MM.1S (cell line): ENCODE results near the gene PANX3.
A peak's percentile ranks its signal among the peaks of the same experiment; 100 is the strongest.

Source experiments
- DNase-seq: peaks from one replicate; pipeline ENCODE4 v3.0.0-alpha.2; 2015
- H2AFZ ChIP-seq: fragments of 300-600 bp; sonication (generic); 2 replicates; pipeline ENCODE4 v1.6.0; 2016; ENCODE audit warnings: antibody characterized with exemption, low read length
- H3F3A ChIP-seq: fragments of 300-600 bp; sonication (generic); 2 replicates; pipeline ENCODE4 v1.6.1; 2016; ENCODE audit warnings: mild to moderate bottlenecking, antibody characterized with exemption, low read length, moderate library complexity, mixed read lengths; ENCODE audit not compliant: insufficient read depth
- H3K27ac ChIP-seq: fragments of 300-600 bp; sonication (generic); 2 replicates; pipeline ENCODE4 v1.5.1; 2016; ENCODE audit warnings: mild to moderate bottlenecking, low read length
- H3K27me3 ChIP-seq: fragments of 300-600 bp; sonication (generic); replicated peaks from 2 replicates; pipeline ENCODE4 v1.6.0; 2016; ENCODE audit warnings: low read length; ENCODE audit not compliant: insufficient read depth
- H3K36me3 ChIP-seq: fragments of 300-600 bp; sonication (generic); replicated peaks from 2 replicates; pipeline ENCODE4 v1.6.1; 2016; ENCODE audit warnings: mild to moderate bottlenecking, low read length, mixed read lengths; ENCODE audit not compliant: insufficient read depth
- H3K4me1 ChIP-seq: fragments of 300-600 bp; sonication (generic); 2 replicates; pipeline ENCODE4 v1.6.1; 2016; ENCODE audit warnings: low read length, mixed read lengths
- H3K4me2 ChIP-seq: fragments of 300-600 bp; sonication (generic); 2 replicates; pipeline ENCODE4 v1.6.0; 2016; ENCODE audit warnings: low read depth, low read length
- H3K4me3 ChIP-seq: fragments of 300-600 bp; sonication (generic); 2 replicates; pipeline ENCODE4 v1.5.1; 2016; ENCODE audit warnings: low read length, mixed read lengths
- H3K79me2 ChIP-seq: fragments of 300-600 bp; sonication (generic); 2 replicates; pipeline ENCODE4 v1.6.1; 2016; ENCODE audit warnings: mixed run types, low read length, mixed read lengths
- H3K9ac ChIP-seq: fragments of 300-600 bp; sonication (generic); 2 replicates; pipeline ENCODE4 v1.6.1; 2016; ENCODE audit warnings: low read length, mixed read lengths
- H3K9me2 ChIP-seq: fragments of 300-600 bp; sonication (generic); replicated peaks from 2 replicates; pipeline ENCODE4 v1.6.1; 2016; ENCODE audit warnings: mild to moderate bottlenecking, low read length, mixed read lengths; ENCODE audit not compliant: insufficient read depth
- H3K9me3 ChIP-seq: fragments of 300-600 bp; sonication (generic); replicated peaks from 2 replicates; pipeline ENCODE4 v1.6.1; 2016; ENCODE audit warnings: mild to moderate bottlenecking, low read length, mixed read lengths; ENCODE audit not compliant: insufficient read depth
- H4K20me1 ChIP-seq: fragments of 300-600 bp; sonication (generic); 2 replicates; pipeline ENCODE4 v1.6.1; 2016; ENCODE audit warnings: mild to moderate bottlenecking, low read length, moderate library complexity, mixed read lengths; ENCODE audit not compliant: insufficient read depth
- EZH2 ChIP-seq: fragments of 300-600 bp; sonication (generic); optimal IDR thresholded peaks from 2 replicates; pipeline ENCODE3; 2017; ENCODE audit warnings: low read depth, mild to moderate bottlenecking, antibody characterized with exemption, low read length, mixed read lengths
- EZH2phosphoT487 ChIP-seq: fragments of 300-600 bp; sonication (generic); IDR thresholded peaks from 2 replicates; pipeline ENCODE4 v1.6.1; 2018; ENCODE audit warnings: antibody characterized with exemption, low read length
- TF ChIP-seq, protein P1 (sequence below): fragments of 300-600 bp; sonication (generic); IDR thresholded peaks from 2 replicates; pipeline ENCODE4 v1.5.1; 2016; ENCODE audit warnings: antibody characterized with exemption, low read length, mixed read lengths

Gene PANX3

DNA sequence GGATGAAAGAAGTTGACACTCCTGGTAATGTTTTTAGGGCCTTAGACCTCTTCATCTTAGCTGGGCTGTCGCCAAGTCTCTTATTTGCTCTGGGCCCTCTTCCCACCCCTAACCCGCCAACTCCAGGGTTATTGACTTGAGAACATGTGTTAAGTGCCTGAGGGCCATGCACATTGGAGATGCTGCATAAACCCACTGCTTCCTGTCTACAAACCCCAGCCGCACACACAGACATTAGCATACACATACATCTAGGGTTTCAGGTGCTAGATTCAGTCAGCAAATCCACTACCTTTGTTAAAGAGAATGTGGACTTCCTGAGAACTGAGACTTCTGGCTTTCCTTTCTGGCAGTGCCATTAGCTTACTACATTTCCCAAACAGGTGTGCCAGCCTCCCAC, 817 bp downstream of the PANX3 start:
- H3K4me3 ChIP-seq = no peak overlapping the region
- H2AFZ ChIP-seq = no peak overlapping the region
- peak overlapping the region; percentile 18; the same call in 1 of the 2 replicates for H3K4me2 ChIP-seq
- H4K20me1 ChIP-seq = no peaks in the 10 kb centered on the region
- H3K9ac ChIP-seq = no peak overlapping the region
- H3K79me2 ChIP-seq = no peaks in the 10 kb centered on the region
- TF ChIP-seq EZH2phosphoT487 = no peak
- TF ChIP-seq, protein P1, sequence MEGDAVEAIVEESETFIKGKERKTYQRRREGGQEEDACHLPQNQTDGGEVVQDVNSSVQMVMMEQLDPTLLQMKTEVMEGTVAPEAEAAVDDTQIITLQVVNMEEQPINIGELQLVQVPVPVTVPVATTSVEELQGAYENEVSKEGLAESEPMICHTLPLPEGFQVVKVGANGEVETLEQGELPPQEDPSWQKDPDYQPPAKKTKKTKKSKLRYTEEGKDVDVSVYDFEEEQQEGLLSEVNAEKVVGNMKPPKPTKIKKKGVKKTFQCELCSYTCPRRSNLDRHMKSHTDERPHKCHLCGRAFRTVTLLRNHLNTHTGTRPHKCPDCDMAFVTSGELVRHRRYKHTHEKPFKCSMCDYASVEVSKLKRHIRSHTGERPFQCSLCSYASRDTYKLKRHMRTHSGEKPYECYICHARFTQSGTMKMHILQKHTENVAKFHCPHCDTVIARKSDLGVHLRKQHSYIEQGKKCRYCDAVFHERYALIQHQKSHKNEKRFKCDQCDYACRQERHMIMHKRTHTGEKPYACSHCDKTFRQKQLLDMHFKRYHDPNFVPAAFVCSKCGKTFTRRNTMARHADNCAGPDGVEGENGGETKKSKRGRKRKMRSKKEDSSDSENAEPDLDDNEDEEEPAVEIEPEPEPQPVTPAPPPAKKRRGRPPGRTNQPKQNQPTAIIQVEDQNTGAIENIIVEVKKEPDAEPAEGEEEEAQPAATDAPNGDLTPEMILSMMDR = no peak
- no peak for TF ChIP-seq EZH2
- no peak overlapping the region for H3K27ac ChIP-seq
- peak; percentile 64 for DNase-seq
- no peaks in the 10 kb centered on the region for H3K9me3 ChIP-seq
- no peaks in the 10 kb centered on the region for H3K4me1 ChIP-seq
- H3K36me3 ChIP-seq = no peaks in the 10 kb centered on the region
- H3K27me3 ChIP-seq = no peaks in the 10 kb centered on the region
- H3K9me2 ChIP-seq = no peaks in the 10 kb centered on the region
- no peaks in the 10 kb centered on the region for H3F3A ChIP-seq

GRCh38 chr11:124612567-124613246, 1.5 kb downstream of the PANX3 start:
- no peak overlapping the region for H2AFZ ChIP-seq
- no peak overlapping the region for H3K9ac ChIP-seq
- H3K4me2 ChIP-seq = peak overlapping the region; percentile 18; the same call in 1 of the 2 replicates
- no peaks in the 10 kb centered on the region for H3K9me2 ChIP-seq
- no peak overlapping the region for H3K27ac ChIP-seq
- no peaks in the 10 kb centered on the region for H3K9me3 ChIP-seq
- H3F3A ChIP-seq = no peaks in the 10 kb centered on the region
- TF ChIP-seq, protein P1 = no peak
- no peaks in the 10 kb centered on the region for H3K36me3 ChIP-seq
- no peak for DNase-seq
- H3K4me1 ChIP-seq = no peaks in the 10 kb centered on the region
- H3K4me3 ChIP-seq = no peak overlapping the region
- H3K79me2 ChIP-seq = no peaks in the 10 kb centered on the region
- H3K27me3 ChIP-seq = no peaks in the 10 kb centered on the region
- H4K20me1 ChIP-seq = no peaks in the 10 kb centered on the region

DNA sequence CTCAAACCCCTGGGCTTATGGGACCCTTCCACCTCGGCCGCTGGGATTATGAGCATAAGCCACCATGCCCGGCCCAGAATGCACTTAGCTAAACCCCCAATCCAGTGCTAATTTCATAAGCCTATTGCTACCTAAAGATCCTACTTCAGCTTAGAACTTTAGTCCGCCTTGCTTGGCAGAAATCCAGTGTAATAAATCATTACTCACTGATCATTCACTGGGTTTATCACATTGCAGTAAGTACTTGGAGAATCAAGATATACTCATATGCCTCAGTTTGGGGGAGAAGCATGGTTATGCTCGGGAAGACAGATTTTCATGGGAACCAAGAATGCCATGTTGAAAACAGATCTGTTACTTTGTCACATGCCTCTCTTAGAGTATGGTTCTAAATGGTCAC, 7.6 kb downstream of the PANX3 start:
- H3K9me2 ChIP-seq = no peaks in the 10 kb centered on the region
- H3K9me3 ChIP-seq = no peaks in the 10 kb centered on the region
- TF ChIP-seq EZH2phosphoT487 (no peak), EZH2 (no peak)
- TF ChIP-seq, protein P1 = no peak

More for the DNA sequence above, 7.6 kb downstream of the PANX3 start:
- Histone ChIP-seq H3K4me3 (no peak overlapping the region), H3K4me1 (peaks cover 8% of the 10 kb centered on the region), H3K27ac (no peak overlapping the region), H3F3A (no peaks in the 10 kb centered on the region), H3K36me3 (no peaks in the 10 kb centered on the region), H3K9ac (no peak overlapping the region), H3K79me2 (peaks cover 14% of the 10 kb centered on the region), H3K4me2 (no peak overlapping the region), H3K27me3 (no peaks in the 10 kb centered on the region), H4K20me1 (no peaks in the 10 kb centered on the region), H2AFZ (no peak overlapping the region)
- no peak for DNase-seq
